ENCODE data around the gene SH2D7. TPM values are rescaled to one million over a fixed set of nuclear protein-coding genes. Genes with fewer than 3 reads are reported as not detected.

The SH2D7 gene
- total RNA-seq, 1 experiment from 2014 or later, result not detected

GRCh38 chr15:78083687-78084448, 8.5 kb upstream of the SH2D7 start:
- TF ChIP-seq CTCF (conservative IDR thresholded peaks at IDR 0.05), result no peak
- Histone ChIP-seq H3K23ac (ENCODE audit: insufficient read length, low read depth, low read length) (no peak overlapping the region), H3K23me2 (ENCODE audit: insufficient read length, low read depth, low read length, poor library complexity, severe bottlenecking) (no peaks in the 10 kb centered on the region), H2AFZ (ENCODE audit: low read length) (no peak overlapping the region), H3K9me3 (ENCODE audit: control insufficient read depth, low read depth, low read length) (no peaks in the 10 kb centered on the region), H3K4ac (ENCODE audit: low read depth, low read length) (no peak overlapping the region), H3K14ac (ENCODE audit: insufficient read depth, low read length) (no peak overlapping the region), H4K8ac (replicated peaks; ENCODE audit: insufficient read length, low read depth, low read length) (no peak overlapping the region), H4K91ac (ENCODE audit: insufficient read length, low read depth, low read length) (no peak overlapping the region), H3K9ac (ENCODE audit: extremely low read depth, insufficient read length, low read length) (no peak overlapping the region), H2BK20ac (ENCODE audit: low read depth, low read length, poor library complexity, severe bottlenecking) (no peak overlapping the region), H2BK120ac (ENCODE audit: low read depth, low read length, poor library complexity, severe bottlenecking) (no peak overlapping the region), H3K79me1 (ENCODE audit: insufficient read depth, low read depth, low read length, poor library complexity, severe bottlenecking) (no peaks in the 10 kb centered on the region), H4K5ac (ENCODE audit: insufficient read length, low read depth, low read length) (no peak overlapping the region), H4K20me1 (ENCODE audit: control insufficient read depth, insufficient read depth, insufficient read length) (no peaks in the 10 kb centered on the region), H2BK12ac (ENCODE audit: insufficient read length, low read depth, low read length) (no peak overlapping the region), H3K27ac (ENCODE audit: insufficient read length, low read depth, low read length) (no peak overlapping the region), H3K18ac (ENCODE audit: insufficient read length, low read depth, low read length) (no peak overlapping the region), H3K56ac (ENCODE audit: insufficient read length, low read depth, low read length) (no peak overlapping the region), H3K27me3 (ENCODE audit: insufficient read depth, low read length) (no peaks in the 10 kb centered on the region), H2BK5ac (ENCODE audit: insufficient read length, low read length) (no peak overlapping the region), H2AK5ac (ENCODE audit: insufficient read length, low read length) (no peak overlapping the region), H3K4me1 (ENCODE audit: insufficient read depth, low read length) (no peaks in the 10 kb centered on the region), H3T11ph (ENCODE audit: low read length) (no peak overlapping the region), H2BK15ac (ENCODE audit: low read depth, low read length) (no peak overlapping the region), H3K4me2 (ENCODE audit: insufficient read depth, insufficient read length, low read length) (no peak overlapping the region), H3K79me2 (ENCODE audit: insufficient read depth, low read length) (no peaks in the 10 kb centered on the region)
- no peak for DNase-seq
- Mint-ChIP-seq H3K4me3 (no peak overlapping the region), H3K4me1 (peaks cover 9% of the 10 kb centered on the region in 2 experiments), H3K36me3 (ENCODE audit: insufficient read depth in 1 of 3, low read depth in 3 of 3) (no peaks in the 10 kb centered on the region), H3K9me3 (no peaks in the 10 kb centered on the region), H3K27me3 (ENCODE audit: low read depth) (peaks cover 5% of the 10 kb centered on the region), H3K27ac (no peak overlapping the region; a peak in 1 of 7 replicates)
- WGBS (ENCODE audit: extremely low coverage, insufficient read length, low lambda C conversion rate), result no CpG with 5 or more reads among the region's 6 CpGs
